Lower leg skin (tissue), 3 donors: ENCODE data around the gene GPR162.

Experiments used
- POLR2A ChIP-seq, 2 donors: fragments of 450-650 bp; IDR thresholded peaks; one replicate each; pipeline ENCODE4 v1.6.1; 2016 to 2017; ENCODE audit warnings: antibody characterized with exemption in 2 of 2, mild to moderate bottlenecking in 1 of 2, moderate library complexity in 1 of 2
- TF ChIP-seq, protein P1 (sequence below), 3 donors: fragments of 450-650 bp; IDR thresholded peaks; one replicate each; pipeline ENCODE4 v1.5.1; 2016; ENCODE audit warnings: antibody characterized with exemption in 3 of 3, mild to moderate bottlenecking in 3 of 3, moderate library complexity in 2 of 3

DNA sequence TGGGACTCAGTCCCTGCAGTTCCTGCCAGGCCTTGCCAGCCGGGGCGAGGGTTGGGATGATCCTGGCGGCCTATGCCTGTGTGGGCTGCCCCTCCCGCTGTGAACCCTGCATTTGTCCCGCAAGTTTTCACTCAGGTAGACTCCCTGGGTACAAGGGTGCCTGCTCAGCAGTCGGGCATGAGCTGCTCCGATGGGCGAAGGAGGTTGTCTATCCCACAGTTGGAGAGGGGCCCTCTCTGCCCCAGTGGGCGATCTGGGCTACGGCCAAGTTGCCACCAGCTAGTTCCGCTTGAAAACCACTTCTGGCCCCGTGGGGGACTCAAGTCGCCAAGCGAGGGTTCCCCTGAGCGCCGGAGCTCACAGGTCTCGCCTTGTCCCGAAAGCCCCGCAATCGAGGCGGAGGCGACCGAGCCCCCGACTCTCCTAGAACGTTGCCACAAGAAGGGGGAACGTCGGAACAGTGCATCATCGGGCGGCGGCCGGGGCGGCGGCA is 45.3 kb downstream of the GPR162 start:
- TF ChIP-seq, protein P1, sequence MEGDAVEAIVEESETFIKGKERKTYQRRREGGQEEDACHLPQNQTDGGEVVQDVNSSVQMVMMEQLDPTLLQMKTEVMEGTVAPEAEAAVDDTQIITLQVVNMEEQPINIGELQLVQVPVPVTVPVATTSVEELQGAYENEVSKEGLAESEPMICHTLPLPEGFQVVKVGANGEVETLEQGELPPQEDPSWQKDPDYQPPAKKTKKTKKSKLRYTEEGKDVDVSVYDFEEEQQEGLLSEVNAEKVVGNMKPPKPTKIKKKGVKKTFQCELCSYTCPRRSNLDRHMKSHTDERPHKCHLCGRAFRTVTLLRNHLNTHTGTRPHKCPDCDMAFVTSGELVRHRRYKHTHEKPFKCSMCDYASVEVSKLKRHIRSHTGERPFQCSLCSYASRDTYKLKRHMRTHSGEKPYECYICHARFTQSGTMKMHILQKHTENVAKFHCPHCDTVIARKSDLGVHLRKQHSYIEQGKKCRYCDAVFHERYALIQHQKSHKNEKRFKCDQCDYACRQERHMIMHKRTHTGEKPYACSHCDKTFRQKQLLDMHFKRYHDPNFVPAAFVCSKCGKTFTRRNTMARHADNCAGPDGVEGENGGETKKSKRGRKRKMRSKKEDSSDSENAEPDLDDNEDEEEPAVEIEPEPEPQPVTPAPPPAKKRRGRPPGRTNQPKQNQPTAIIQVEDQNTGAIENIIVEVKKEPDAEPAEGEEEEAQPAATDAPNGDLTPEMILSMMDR (IDR thresholded peaks at IDR 0.05): no peak
- TF ChIP-seq POLR2A (IDR thresholded peaks at IDR 0.05): no peak
